Endothelial cell of umbilical vein (primary cell): ENCODE results near the gene EIF4E. TPM values are rescaled to one million over a fixed set of nuclear protein-coding genes. Genes with fewer than 3 reads are reported as not detected.

Source experiments
- BruUV-seq: library from RNA; stranded (reverse); fragments of 400-500 nt; replicated peaks from 2 replicates; lab custom pipeline; 2021; lab: Mats Ljungman, UMichigan
- CTCF ChIA-PET: fragments of 300-600, 350-600 bp; sonication (Branson Sonifier 250); formaldehyde crosslinking; loops from one replicate; lab custom pipeline; 2021; ENCODE audit warnings: antibody characterized with exemption, inconsistent platforms; lab: Charles Lee
- POLR2A ChIA-PET: fragments of 300-600, 350-600 bp; sonication (Branson Sonifier 250); formaldehyde crosslinking; loops from one replicate; lab custom pipeline; 2021; ENCODE audit warnings: antibody characterized with exemption, inconsistent platforms; lab: Charles Lee
- DNase-seq: peaks from one replicate; pipeline ENCODE4 v3.0.0-alpha.2; 2011; ENCODE audit warnings: low read depth, low spot score
- FAIRE-seq: peaks from 2 replicates; lab custom pipeline; 2011; peaks lifted over from hg19 to GRCh38; lab: Jason Lieb, UNC
- H2AFZ ChIP-seq: 2 replicates; pipeline ENCODE4 v1.6.0; 2012; ENCODE audit warnings: low read depth, low read length, control low read depth, inconsistent platforms
- H3K27ac ChIP-seq: 2 replicates; pipeline ENCODE4 v1.5.1; 2011; ENCODE audit warnings: low read depth, mild to moderate bottlenecking, control low read depth, low read length, moderate library complexity; ENCODE audit not compliant: insufficient read depth
- H3K27me3 ChIP-seq, 2 experiments: 2 replicates each; pipeline versions ENCODE4 v1.6.0 to v1.6.1; 2011; ENCODE audit warnings: low read length in 2 of 2, mixed read lengths in 1 of 2; ENCODE audit not compliant: control insufficient read depth in 2 of 2, insufficient read depth in 2 of 2
- H3K36me3 ChIP-seq, 2 experiments: 2 replicates in 1 of 2; 3 replicates in 1 of 2; pipeline ENCODE4 v1.5.1; 2011; ENCODE audit warnings: low read length in 2 of 2, mild to moderate bottlenecking in 1 of 2, moderate library complexity in 1 of 2; ENCODE audit not compliant: control insufficient read depth in 2 of 2, insufficient read depth in 2 of 2; ENCODE audit errors: extremely low read depth in 1 of 2
- H3K4me1 ChIP-seq: 3 replicates; pipeline ENCODE4 v1.5.1; 2011; ENCODE audit warnings: mild to moderate bottlenecking, low read length; ENCODE audit not compliant: control insufficient read depth, insufficient read depth; ENCODE audit errors: extremely low read depth
- H3K4me2 ChIP-seq: 2 replicates; pipeline ENCODE4 v1.6.1; 2011; ENCODE audit warnings: low read length, control low read depth, mixed read lengths; ENCODE audit not compliant: insufficient read depth
- H3K4me3 ChIP-seq, 3 experiments: fragments of 200-600 bp in 1 of 3; sonication (generic), shearing (Covaris generic) in 1 of 3; replicated peaks in 1 of 3; 2 replicates each; pipeline ENCODE4 v1.5.1; 2011 to 2016; ENCODE audit warnings: control low read depth in 3 of 3, low read length in 3 of 3, mild to moderate bottlenecking in 2 of 3, inconsistent platforms in 1 of 3, low read depth in 1 of 3, moderate library complexity in 1 of 3; ENCODE audit not compliant: insufficient read depth in 1 of 3
- H3K79me2 ChIP-seq: 2 replicates; pipeline ENCODE4 v1.6.0; 2012; ENCODE audit warnings: low read length, inconsistent platforms; ENCODE audit not compliant: control insufficient read depth, insufficient read depth
- H3K9ac ChIP-seq: replicated peaks from 2 replicates; pipeline ENCODE3; 2011; ENCODE audit warnings: low read length, control low read depth; ENCODE audit not compliant: insufficient read depth; ENCODE audit errors: extremely low read depth
- H3K9me1 ChIP-seq: replicated peaks from 3 replicates; pipeline ENCODE4 v1.6.0; 2011; ENCODE audit warnings: mild to moderate bottlenecking, low read length; ENCODE audit not compliant: control insufficient read depth, insufficient read depth; ENCODE audit errors: extremely low read depth
- H3K9me3 ChIP-seq: replicated peaks from 2 replicates; pipeline ENCODE4 v1.5.1; 2012; ENCODE audit warnings: low read length, inconsistent platforms; ENCODE audit not compliant: control insufficient read depth, insufficient read depth
- H4K20me1 ChIP-seq: replicated peaks from 2 replicates; pipeline ENCODE3; 2011; ENCODE audit warnings: mild to moderate bottlenecking, low read length; ENCODE audit not compliant: control insufficient read depth, insufficient read depth; ENCODE audit errors: extremely low read depth
- CTCF ChIP-seq, 2 donors: IDR thresholded peaks; 1 replicate in 1 of 2; 2 replicates in 1 of 2; pipeline ENCODE4 v1.5.1; 2011; ENCODE audit warnings: low read length in 2 of 2, mild to moderate bottlenecking in 2 of 2, moderate library complexity in 2 of 2, control low read depth in 1 of 2, inconsistent platforms in 1 of 2, low read depth in 1 of 2; ENCODE audit not compliant: insufficient read depth in 1 of 2; ENCODE audit errors: extremely low read depth in 1 of 2
- EZH2 ChIP-seq: IDR thresholded peaks from 2 replicates; pipeline ENCODE4 v1.6.1; 2012; ENCODE audit warnings: borderline replicate concordance, low read depth, mild to moderate bottlenecking, moderate library complexity, low read length, inconsistent platforms; ENCODE audit not compliant: severe bottlenecking
- FOS ChIP-seq: IDR thresholded peaks from 2 replicates; pipeline ENCODE4 v1.6.1; 2011; ENCODE audit warnings: mild to moderate bottlenecking, low read length, moderate library complexity, borderline replicate concordance; ENCODE audit not compliant: insufficient read depth
- GATA2 ChIP-seq: IDR thresholded peaks from 2 replicates; pipeline ENCODE4 v1.7.0; 2011; ENCODE audit warnings: low read depth, mild to moderate bottlenecking, moderate library complexity, mixed read lengths, low read length; ENCODE audit not compliant: insufficient read length, insufficient read depth
- JUN ChIP-seq: IDR thresholded peaks from 2 replicates; pipeline ENCODE4 v1.6.1; 2011; ENCODE audit warnings: borderline replicate concordance, low read depth; ENCODE audit not compliant: insufficient read length, insufficient read depth
- MAX ChIP-seq: IDR thresholded peaks from 2 replicates; pipeline ENCODE4 v1.6.1; 2011; ENCODE audit not compliant: insufficient read depth, insufficient read length
- MYC ChIP-seq: IDR thresholded peaks from one replicate; pipeline ENCODE4 v1.6.1; 2011; ENCODE audit warnings: mild to moderate bottlenecking, low read depth, low read length
- POLR2A ChIP-seq: IDR thresholded peaks from 2 replicates; pipeline ENCODE4 v1.6.1; 2012; ENCODE audit warnings: low read depth, mild to moderate bottlenecking, control low read depth, low read length
- POLR2AphosphoS5 ChIP-seq: IDR thresholded peaks from 2 replicates; pipeline ENCODE4 v1.6.1; 2012; ENCODE audit warnings: low read depth, mild to moderate bottlenecking, control low read depth, low read length, moderate library complexity; ENCODE audit not compliant: insufficient read depth
- dilution Hi-C: fragments of 300-500 bp; cut with MboI; formaldehyde crosslinking; loops from one replicate; pipeline ENCODE4 v1.15.0; 2019; ENCODE audit warnings: low sequenced_read_pairs; ENCODE audit not compliant: extremely low pct_ligation_motif_present
- intact Hi-C: fragments of 100-400 bp; cut with micrococcal nuclease; formaldehyde crosslinking; loops from one replicate; pipeline ENCODE4 v1.10.0; 2022
- polyA plus RNA-seq, 4 experiments: library from polyadenylated mRNA; depleted of rRNA in 3 of 4; stranded (reverse) in 3 of 4; unstranded in 1 of 4; fragments of >200 nt; gene quantifications; 2 replicates each; pipeline versions ENCODE4 v1.2.1 to v1.2.3, GENCODE V29; 2011 to 2012; ENCODE audit warnings: missing spikeins in 1 of 4
- total RNA-seq: library from RNA; stranded (reverse); gene quantifications from 2 replicates; pipeline ENCODE4 v1.2.3, GENCODE V29; 2021

The EIF4E gene
- total and polyA plus RNA-seq, 2 donors (not counting 3 experiments of a cell fraction or from before 2014, with no cell fraction given): 40.3 to 107 TPM

GRCh38 chr4:98905839-98906238 is 23.1 kb downstream of the EIF4E start:
- Histone ChIP-seq H3K9me1 (no peaks in the 10 kb centered on the region), H3K27ac (no peak overlapping the region), H3K4me1 (peaks cover 18% of the 10 kb centered on the region), H3K4me2 (no peak overlapping the region), H2AFZ (no peak overlapping the region), H3K4me3 (no peak overlapping the region), H3K79me2 (peaks cover 97% of the 10 kb centered on the region), H3K9ac (no peak overlapping the region), H3K27me3 (no peaks in the 10 kb centered on the region), H3K9me3 (no peaks in the 10 kb centered on the region), H4K20me1 (peaks cover 6% of the 10 kb centered on the region), H3K36me3 (peaks cover 2 to 4% of the 10 kb centered on the region in 2 experiments)
- FAIRE-seq: no peak
- intact Hi-C loops (no loop called here), dilution Hi-C loops (no loop called here)
- POLR2A ChIA-PET: no interaction called here
- TF ChIP-seq GATA2 (no peak), CTCF (IDR thresholded peaks at IDR 0.05; ENCODE audit: extremely low read depth in 1 of 2, insufficient read depth in 1 of 2, low read depth in 1 of 2, low read length in 2 of 2) (no peak), FOS (no peak)
- CTCF ChIA-PET: no interaction called here
- no TSS peak for BruUV-seq
- no peak for DNase-seq

GRCh38 chr4:98905297-98905696 is 23.6 kb downstream of the EIF4E start:
- Histone ChIP-seq H3K4me3 (no peak overlapping the region), H3K4me1 (peaks cover 18% of the 10 kb centered on the region), H4K20me1 (peaks cover 6% of the 10 kb centered on the region), H3K9ac (no peak overlapping the region), H3K4me2 (no peak overlapping the region), H3K79me2 (peaks cover 96% of the 10 kb centered on the region), H3K36me3 (peaks cover 4% of the 10 kb centered on the region in 2 experiments), H3K9me1 (no peaks in the 10 kb centered on the region), H3K27me3 (no peaks in the 10 kb centered on the region), H3K27ac (no peak overlapping the region), H3K9me3 (no peaks in the 10 kb centered on the region), H2AFZ (no peak overlapping the region)
- dilution Hi-C loops (no loop called here), intact Hi-C loops (no loop called here)
- no peak for FAIRE-seq
- no peak for DNase-seq
- TF ChIP-seq JUN (no peak), GATA2 (no peak), EZH2 (no peak), FOS (no peak), POLR2AphosphoS5 (no peak), CTCF (IDR thresholded peaks at IDR 0.05; ENCODE audit: extremely low read depth in 1 of 2, insufficient read depth in 1 of 2, low read depth in 1 of 2, low read length in 2 of 2) (no peak), MAX (no peak), POLR2A (no peak), MYC (no peak)
- no TSS peak for BruUV-seq
- ChIA-PET CTCF (no interaction called here), POLR2A (no interaction called here)
